Right lung (tissue), 5 donors: ENCODE results near the gene PITRM1. TPM values are rescaled to one million over a fixed set of nuclear protein-coding genes. Genes with fewer than 3 reads are reported as not detected.

Source experiments
- DNase-seq, 2 donors: peaks; one replicate each; pipeline ENCODE4 v3.0.0-alpha.2; 2013
- polyA plus RNA-seq, 5 donors: library from polyadenylated mRNA; unstranded; fragments of 120-200 nt; gene quantifications; one replicate each; pipeline versions ENCODE4 v1.2.1 to v1.2.3, GENCODE V29; 2013; ENCODE audit warnings: inconsistent platforms in 1 of 5, low replicate concordance in 1 of 5; ENCODE audit not compliant: insufficient read length in 5 of 5, insufficient read depth in 1 of 5

The PITRM1 gene
- polyA plus RNA-seq, 5 donors: 66.0 to 83.2 (median 72.0) TPM

DNA sequence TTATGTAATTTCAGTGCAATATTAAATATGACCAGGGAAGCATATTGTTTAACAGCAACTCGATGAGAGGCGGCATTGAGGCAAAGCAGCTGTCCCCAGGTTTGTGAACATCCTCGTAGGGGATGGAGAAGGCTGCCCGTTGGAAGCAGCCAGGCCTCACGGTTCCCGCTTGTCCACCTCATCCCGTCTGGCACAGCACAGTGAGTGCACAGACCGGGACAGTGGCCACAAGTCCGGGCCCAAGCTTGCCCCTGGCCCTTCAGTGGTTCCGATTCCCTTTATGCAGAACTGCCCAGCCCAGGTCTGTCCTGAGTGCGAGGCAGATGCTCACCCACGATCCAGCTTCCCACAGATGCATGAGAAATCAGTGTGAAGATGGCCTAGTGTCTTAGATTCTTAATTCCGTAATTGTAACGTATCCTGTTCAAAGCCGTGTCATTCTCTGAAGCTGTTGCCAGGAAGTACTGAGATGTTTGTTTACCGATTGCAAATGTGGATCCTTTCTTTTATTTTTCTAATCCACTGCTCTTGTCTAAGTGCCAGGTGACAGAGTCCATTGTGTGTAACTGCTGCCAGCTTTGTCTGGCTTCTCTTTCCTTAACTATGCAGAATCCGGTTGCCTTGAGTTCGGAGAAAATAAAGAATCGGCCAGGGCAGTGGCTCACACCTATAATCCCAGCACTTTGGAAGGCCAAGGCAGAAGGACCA is 69.7 kb downstream of the PITRM1 start:
- DNase-seq: peak; percentile 56 to 69

GRCh38 chr10:3100856-3101640 is 71.5 kb downstream of the PITRM1 start:
- no peak for DNase-seq

DNA sequence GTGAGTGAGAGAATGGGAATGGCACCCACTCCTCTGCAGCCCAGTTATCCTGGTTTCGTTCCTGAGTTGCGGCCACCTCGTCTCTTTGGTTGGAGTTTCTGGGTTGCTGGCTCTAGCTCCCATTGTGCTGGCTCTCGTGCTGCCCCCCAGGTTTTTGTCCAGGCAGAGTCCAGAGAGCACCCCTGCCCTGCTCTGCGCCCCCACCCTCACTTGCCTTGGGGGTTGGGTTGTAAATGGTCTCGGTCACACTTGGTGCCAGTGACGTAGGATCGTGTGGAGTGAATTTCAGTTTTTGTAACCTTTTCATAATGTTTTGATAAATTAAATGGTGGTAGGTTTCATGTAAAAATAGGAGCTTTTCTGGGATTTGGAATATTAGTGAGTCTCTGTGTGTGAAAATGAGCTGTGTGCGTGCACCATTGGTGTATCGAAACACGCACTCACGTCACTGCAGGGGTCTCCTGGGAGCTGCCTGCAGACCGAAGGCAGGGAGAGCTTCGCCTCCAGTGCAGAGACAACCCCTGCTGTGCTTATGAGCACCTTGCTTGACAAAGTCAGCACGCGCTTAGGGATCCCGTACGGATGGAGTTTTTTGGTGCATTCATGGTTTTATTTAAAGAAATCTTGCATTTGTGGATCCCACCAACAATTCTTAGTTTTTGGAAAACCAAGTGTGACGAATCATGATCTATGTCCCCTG is 72.3 kb downstream of the PITRM1 start:
- no peak for DNase-seq

- DNase-seq: no peak
Observed at GRCh38 chr10:3099291-3100092, 73.1 kb downstream of the PITRM1 start.

GRCh38 chr10:3098689-3099088 is 73.9 kb downstream of the PITRM1 start:
- no peak for DNase-seq

DNA sequence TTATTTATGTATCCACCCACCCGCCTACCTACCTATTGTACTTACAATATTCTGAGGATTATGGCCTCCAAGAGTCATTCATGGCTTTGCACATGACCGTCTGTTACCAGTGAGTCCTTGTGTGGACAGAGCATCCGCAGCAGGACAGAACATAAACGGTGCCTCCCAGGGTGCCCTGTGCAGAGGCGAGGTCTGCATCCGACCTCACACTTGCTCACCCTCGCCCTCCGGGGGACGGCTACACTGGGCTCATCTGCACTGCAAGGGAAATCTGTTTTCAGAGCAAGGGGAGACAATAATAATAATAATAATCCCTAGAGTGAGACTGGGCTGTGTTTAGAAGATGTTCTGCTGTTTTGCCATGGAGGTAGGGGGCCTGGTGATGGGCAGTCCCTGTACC is 75.4 kb downstream of the PITRM1 start:
- DNase-seq: no peak

GRCh38 chr10:3096149-3096548 is 76.4 kb downstream of the PITRM1 start:
- DNase-seq: no peak

DNA sequence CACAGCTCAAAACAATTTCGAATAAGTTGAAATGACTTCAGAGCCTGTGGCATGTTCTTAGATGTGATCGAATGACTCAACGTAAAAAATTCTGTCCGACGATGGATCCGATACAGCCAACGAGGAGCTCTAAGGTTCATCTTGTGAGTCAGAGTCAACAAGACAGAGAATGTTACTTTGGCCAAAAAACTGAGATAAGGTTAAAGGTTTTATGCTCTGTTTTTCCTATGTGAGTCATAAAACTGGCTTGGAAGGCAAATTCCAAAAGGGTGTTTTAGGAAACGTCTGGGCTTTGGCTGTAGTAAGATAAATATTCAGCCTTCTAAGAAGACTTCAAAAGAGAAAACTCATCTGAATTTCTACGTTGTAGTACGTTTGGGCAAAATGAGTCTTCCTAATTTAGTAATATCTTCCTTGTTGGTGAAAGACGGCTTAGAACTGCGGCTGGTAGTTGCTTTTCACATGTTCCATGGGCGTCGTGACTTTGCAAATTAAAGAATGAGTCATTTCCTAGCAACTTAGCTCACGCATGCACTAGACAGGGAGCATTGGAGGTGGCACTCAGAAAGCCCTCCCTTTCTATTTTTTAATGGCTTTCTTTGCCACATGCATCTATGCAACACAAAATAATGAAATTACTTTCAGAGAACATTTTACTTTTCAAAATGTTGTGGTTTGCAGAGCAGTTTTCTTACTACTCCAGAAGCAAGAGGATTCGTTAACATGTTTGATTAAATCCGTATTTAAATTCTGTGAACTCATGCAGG is 77.0 kb downstream of the PITRM1 start:
- DNase-seq: peak; percentile 44 to 65

GRCh38 chr10:3094609-3095036 is 78.0 kb downstream of the PITRM1 start:
- no peak for DNase-seq

DNA sequence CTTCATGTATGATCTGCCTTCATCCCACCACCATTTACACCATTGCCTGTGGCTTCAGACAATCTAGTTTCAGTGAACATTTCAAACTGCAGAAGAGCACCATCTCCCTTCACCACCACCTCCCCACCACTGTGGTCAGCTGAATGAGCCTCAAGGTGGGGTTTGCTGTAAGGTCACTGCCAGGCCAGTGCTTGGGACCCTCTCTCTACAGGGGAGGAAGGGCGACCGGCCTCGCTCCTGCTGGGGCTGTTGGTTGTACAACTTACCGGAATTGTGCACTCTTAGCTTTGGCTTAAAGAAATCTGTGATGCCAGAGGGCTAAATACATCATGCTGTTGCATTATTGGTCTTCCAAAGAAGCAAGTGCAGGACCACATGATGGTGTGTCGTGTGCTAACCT is 78.6 kb downstream of the PITRM1 start:
- no peak for DNase-seq

DNA sequence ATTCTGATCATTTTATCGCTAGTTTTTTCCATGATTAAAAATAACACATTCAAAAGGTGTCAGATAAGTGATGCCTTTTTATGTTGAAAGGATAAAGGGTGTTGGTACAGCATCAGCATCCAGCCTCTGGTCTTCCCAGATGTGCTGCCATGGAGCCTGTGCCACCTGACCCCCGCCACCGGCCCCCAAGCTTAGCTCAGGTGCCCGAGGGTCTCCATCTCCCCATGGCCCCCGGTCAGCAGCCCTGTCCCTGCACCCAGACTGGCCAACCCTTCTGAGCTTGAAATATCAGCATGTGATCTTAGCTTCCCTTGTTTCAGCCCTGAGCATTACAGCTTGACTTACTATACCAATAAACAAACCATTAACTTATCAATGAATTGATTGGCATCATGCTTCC is 80.7 kb downstream of the PITRM1 start:
- DNase-seq: no peak

GRCh38 chr10:3090914-3091787 is 81.4 kb downstream of the PITRM1 start:
- DNase-seq: peak; percentile 46 to 47

DNA sequence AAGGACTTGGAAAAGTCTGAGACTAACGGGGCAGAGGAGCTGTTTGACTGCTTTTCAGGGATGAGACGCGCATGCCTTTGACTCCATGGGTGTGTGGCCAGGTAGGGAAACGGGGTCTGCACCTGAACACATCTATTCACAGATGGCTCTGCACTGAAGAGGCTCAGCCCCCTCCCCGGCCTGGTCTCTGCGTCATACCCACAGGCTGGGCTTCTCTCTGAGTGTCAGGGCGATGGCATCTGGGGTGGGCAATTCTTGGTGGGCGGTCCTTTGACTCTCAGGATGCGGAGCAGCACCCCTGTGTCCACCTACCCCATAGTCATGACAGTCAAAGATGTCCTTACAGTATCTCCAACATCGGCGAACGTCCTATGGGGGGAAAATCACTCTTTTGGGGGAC is 82.2 kb downstream of the PITRM1 start:
- no peak for DNase-seq

Other genes starting within 250 kb of the PITRM1 start
- 10 to 100 TPM in 1 of 5 donors, 1 to 10 TPM in 4; 6.3 to 10.6 (median 9.3) TPM for gene PFKP, start 105.2 kb downstream of the PITRM1 start, polyA plus RNA-seq